Suppressor macrophage treated with lipopolysaccharide for 1 hour (primary cell): Measurements from ENCODE around the gene PCDHGA12.
"Not testable (repeated sequence)": the region's sequence is repeated elsewhere in the genome, so short reads cannot be mapped to it uniquely, and the experiment has no call there.

ENCODE experiments used
- DNase-seq, 3 donors: peaks; one replicate each; pipeline ENCODE4 v3.0.0-alpha.2; 2020 to 2022

The PCDHGA12 gene

GRCh38 chr5:141430332-141431113 is at the start of gene PCDHGA12:
TSS of gene PCDHGA12 (plus strand) at chr5:141430507. CDS start at chr5:141430760, 253 bp downstream.
- peak; percentile 84 to 91 (median 90) for DNase-seq

- DNase-seq, result peak in 1 of 3 donors; percentile 7
Measured at GRCh38 chr5:141382469-141383294, 47.6 kb upstream of the PCDHGA12 start, which contains the start of gene PCDHGA7. TSS of gene PCDHGA7 (plus strand) at chr5:141382742. CDS start at chr5:141382900, 158 bp downstream.

GRCh38 chr5:141383345-141383744 is 47.0 kb upstream of the PCDHGA12 start:
- no peak for DNase-seq

- no peak for DNase-seq
Measured at GRCh38 chr5:141384471-141385267, 45.6 kb upstream of the PCDHGA12 start.

- DNase-seq, result peak; percentile 43 to 60 (median 56)
Measured at GRCh38 chr5:141387557-141388311, 42.6 kb upstream of the PCDHGA12 start, which contains the start of gene PCDHGB4. TSS of gene PCDHGB4 (plus strand) at chr5:141387698. CDS start at chr5:141387885, 187 bp downstream.

- DNase-seq, result no peak
Measured at GRCh38 chr5:141388661-141389060, 41.6 kb upstream of the PCDHGA12 start.

GRCh38 chr5:141389153-141390042 is 40.9 kb upstream of the PCDHGA12 start:
- DNase-seq, result no peak

- no peak for DNase-seq
Measured at GRCh38 chr5:141392429-141393198, 37.7 kb upstream of the PCDHGA12 start, which contains the start of gene PCDHGA8. TSS of gene PCDHGA8 (plus strand) at chr5:141392633. CDS start at chr5:141392814, 181 bp downstream.

GRCh38 chr5:141393267-141393666 is 37.0 kb upstream of the PCDHGA12 start:
- DNase-seq, result no peak

- not testable (repeated sequence) for DNase-seq
Measured at GRCh38 chr5:141394401-141395187, 35.7 kb upstream of the PCDHGA12 start.

- DNase-seq, result peak; percentile 53 to 75 (median 72)
Measured at GRCh38 chr5:141397756-141398551, 32.4 kb upstream of the PCDHGA12 start, which contains the start of gene PCDHGB5. TSS of gene PCDHGB5 (plus strand) at chr5:141397947. CDS start at chr5:141398128, 181 bp downstream.

- DNase-seq, result no peak
Measured at GRCh38 chr5:141398608-141399007, 31.7 kb upstream of the PCDHGA12 start.

- no peak for DNase-seq
Measured at GRCh38 chr5:141399555-141400258, 30.6 kb upstream of the PCDHGA12 start.

- peak; percentile 34 to 47 (median 44) for DNase-seq
Measured at GRCh38 chr5:141402553-141403243, 27.6 kb upstream of the PCDHGA12 start, which contains the start of gene PCDHGA9. TSS of gene PCDHGA9 (plus strand) at chr5:141402778. CDS start at chr5:141402953, 175 bp downstream.

- no peak for DNase-seq
Measured at GRCh38 chr5:141403387-141403786, 26.9 kb upstream of the PCDHGA12 start.

- DNase-seq, result peak; percentile 61 to 84 (median 73)
Measured at GRCh38 chr5:141407790-141408505, 22.4 kb upstream of the PCDHGA12 start, which contains the start of gene PCDHGB6. TSS of gene PCDHGB6 (plus strand) at chr5:141408021. CDS start at chr5:141408203, 182 bp downstream.
